Tibial artery (tissue), 4 donors: ENCODE data around the gene CAPZB.

Experiments used
- DNase-seq, 2 donors: peaks; one replicate each; pipeline ENCODE4 v3.0.0-alpha.2; 2019
- H3K27ac ChIP-seq, 2 donors: fragments of 200-600 bp; sonication (generic) in 1 of 2; 1 replicate in 1 of 2; 2 replicates in 1 of 2; pipeline ENCODE4 v1.5.1; 2018 to 2019; ENCODE audit warnings: mild to moderate bottlenecking in 1 of 2
- H3K27me3 ChIP-seq, 2 donors: fragments of 200-600 bp; sonication (generic) in 1 of 2; one replicate each; pipeline versions ENCODE4 v1.5.1 to v1.6.0; 2016 to 2019
- H3K36me3 ChIP-seq, 3 donors: fragments of 200-600 bp; sonication (generic) in 2 of 3; one replicate each; pipeline ENCODE4 v1.5.1; 2016 to 2019; ENCODE audit warnings: mild to moderate bottlenecking in 2 of 3
- H3K4me1 ChIP-seq, 4 donors: fragments of 200-600 bp; sonication (generic) in 2 of 4; 1 replicate in 3 of 4; 2 replicates in 1 of 4; pipeline ENCODE4 v1.5.1; 2016 to 2019
- H3K4me3 ChIP-seq, 2 donors: fragments of 200-600 bp; sonication (generic) in 1 of 2; 1 replicate in 1 of 2; 2 replicates in 1 of 2; pipeline ENCODE4 v1.5.1; 2018 to 2019; ENCODE audit warnings: mild to moderate bottlenecking in 2 of 2
- H3K9me3 ChIP-seq, 3 donors: fragments of 200-600 bp; sonication (generic) in 1 of 3; one replicate each; pipeline ENCODE4 v1.5.1; 2016 to 2019
- intact Hi-C: fragments of 100-400 bp; cut with DNase I; formaldehyde crosslinking; loops from one replicate; pipeline ENCODE4 v1.15.0; 2023; ENCODE audit warnings: low total_unique reads
- TF ChIP-seq, protein P1 (sequence below), 2 experiments: fragments of 200-600 bp in 1 of 2; fragments of 450-650 bp in 1 of 2; IDR thresholded peaks; one replicate each; pipeline ENCODE4 v1.5.1; 2017 to 2019; ENCODE audit warnings: antibody characterized with exemption in 2 of 2, mild to moderate bottlenecking in 1 of 2, moderate library complexity in 1 of 2

Gene CAPZB

DNA sequence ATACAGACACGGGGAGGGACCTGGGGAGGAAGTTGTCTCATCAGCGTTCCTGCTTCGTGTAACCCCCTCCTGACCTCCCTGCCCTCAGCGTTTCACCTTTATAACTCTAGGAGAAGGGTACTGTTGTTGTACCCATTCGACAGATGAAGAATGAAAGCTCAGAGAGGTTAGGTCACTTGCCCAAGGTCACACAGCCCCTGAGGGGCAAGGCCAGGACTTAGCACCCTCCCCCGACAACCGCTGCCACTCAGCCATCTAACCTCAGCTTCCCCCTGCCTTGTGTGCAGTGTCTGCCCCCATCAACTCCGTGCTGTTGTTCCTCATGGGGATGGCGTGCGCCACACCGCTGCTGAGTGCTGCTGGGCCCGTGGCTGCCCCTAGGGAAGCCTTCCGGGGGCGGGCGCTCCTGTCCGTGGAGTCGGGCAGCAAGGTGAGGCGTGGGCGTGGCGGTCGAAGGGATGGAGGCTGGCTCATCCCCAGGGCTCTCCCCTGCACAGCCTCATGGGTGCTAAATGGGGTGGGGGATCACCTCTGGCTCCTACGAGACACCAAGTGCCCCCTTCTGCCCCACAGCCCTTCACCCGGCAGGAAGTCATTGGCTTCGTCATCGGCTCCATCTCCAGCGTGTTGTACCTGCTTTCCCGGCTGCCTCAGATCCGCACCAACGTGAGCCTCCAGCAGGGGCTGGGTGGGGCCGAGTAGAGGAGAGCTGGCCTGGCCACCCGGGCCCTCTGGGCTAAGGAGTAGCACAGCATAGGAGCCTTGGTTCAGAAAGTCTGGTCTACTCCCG lies 159.2 kb downstream of the CAPZB start:
- intact Hi-C loops = no loop called here
- H3K4me1 ChIP-seq = no peaks in the 10 kb centered on the region
- no peak overlapping the region for H3K4me3 ChIP-seq
- H3K36me3 ChIP-seq = peaks cover 22 to 94% (median 63%) of the 10 kb centered on the region in 3 donors
- no peaks in the 10 kb centered on the region for H3K27me3 ChIP-seq
- no peak for DNase-seq
- TF ChIP-seq, protein P1, sequence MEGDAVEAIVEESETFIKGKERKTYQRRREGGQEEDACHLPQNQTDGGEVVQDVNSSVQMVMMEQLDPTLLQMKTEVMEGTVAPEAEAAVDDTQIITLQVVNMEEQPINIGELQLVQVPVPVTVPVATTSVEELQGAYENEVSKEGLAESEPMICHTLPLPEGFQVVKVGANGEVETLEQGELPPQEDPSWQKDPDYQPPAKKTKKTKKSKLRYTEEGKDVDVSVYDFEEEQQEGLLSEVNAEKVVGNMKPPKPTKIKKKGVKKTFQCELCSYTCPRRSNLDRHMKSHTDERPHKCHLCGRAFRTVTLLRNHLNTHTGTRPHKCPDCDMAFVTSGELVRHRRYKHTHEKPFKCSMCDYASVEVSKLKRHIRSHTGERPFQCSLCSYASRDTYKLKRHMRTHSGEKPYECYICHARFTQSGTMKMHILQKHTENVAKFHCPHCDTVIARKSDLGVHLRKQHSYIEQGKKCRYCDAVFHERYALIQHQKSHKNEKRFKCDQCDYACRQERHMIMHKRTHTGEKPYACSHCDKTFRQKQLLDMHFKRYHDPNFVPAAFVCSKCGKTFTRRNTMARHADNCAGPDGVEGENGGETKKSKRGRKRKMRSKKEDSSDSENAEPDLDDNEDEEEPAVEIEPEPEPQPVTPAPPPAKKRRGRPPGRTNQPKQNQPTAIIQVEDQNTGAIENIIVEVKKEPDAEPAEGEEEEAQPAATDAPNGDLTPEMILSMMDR (IDR thresholded peaks at IDR 0.05) = no peak
- H3K27ac ChIP-seq = no peak overlapping the region
- no peaks in the 10 kb centered on the region for H3K9me3 ChIP-seq

DNA sequence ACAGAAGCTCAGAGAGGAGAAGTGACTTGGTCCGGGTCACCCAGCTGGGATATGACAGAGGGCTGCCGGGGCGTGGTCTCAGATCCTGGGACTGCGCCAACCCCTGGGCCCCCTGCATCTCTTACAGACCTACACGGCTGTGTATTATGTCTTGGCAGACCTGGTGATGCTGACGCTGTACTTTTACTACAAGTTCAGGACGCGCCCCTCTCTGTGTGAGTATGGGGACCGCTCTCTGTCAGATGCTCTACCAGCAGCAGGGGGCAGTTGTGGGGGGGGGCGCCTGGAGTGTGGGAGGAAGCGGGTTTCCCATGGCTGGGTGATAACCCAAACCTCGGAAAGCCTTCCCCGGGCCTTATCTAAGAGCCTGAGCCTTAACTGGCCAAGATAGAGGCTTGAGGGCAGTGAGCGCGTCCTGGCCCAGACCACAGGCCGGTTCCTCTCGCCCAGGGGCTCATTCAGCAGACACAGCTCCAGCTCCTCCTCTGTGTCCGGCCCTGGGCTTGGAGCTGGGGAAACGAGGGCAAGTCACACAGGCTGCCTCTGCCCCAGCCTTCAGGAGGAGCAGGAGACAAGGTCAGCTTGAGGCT lies 159.9 kb downstream of the CAPZB start:
- H3K36me3 ChIP-seq = peaks cover 22 to 90% (median 63%) of the 10 kb centered on the region in 3 donors
- no peak for DNase-seq
- intact Hi-C loops = no loop called here
- no peaks in the 10 kb centered on the region for H3K4me1 ChIP-seq
- TF ChIP-seq, protein P1 (IDR thresholded peaks at IDR 0.05) = no peak
- no peak overlapping the region for H3K27ac ChIP-seq
- H3K27me3 ChIP-seq = no peaks in the 10 kb centered on the region
- H3K9me3 ChIP-seq = no peaks in the 10 kb centered on the region
- H3K4me3 ChIP-seq = no peak overlapping the region

DNA sequence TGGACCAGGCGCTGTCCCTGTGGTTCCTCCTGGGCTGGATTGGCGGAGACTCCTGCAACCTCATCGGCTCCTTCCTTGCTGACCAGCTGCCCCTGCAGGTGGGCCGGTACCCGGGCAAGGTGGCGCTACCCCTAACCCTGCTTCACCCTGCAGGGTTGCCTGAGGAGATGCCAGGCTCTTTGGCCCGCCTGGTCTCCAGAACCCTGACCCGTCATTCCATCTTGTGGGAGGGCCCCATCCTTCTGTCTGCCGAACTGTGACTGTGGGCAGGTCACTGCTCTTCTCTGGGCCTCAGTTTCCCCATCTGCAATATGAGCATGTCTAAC lies 160.7 kb downstream of the CAPZB start:
- intact Hi-C loops = no loop called here
- peaks cover 22 to 89% (median 63%) of the 10 kb centered on the region in 3 donors for H3K36me3 ChIP-seq

DNA sequence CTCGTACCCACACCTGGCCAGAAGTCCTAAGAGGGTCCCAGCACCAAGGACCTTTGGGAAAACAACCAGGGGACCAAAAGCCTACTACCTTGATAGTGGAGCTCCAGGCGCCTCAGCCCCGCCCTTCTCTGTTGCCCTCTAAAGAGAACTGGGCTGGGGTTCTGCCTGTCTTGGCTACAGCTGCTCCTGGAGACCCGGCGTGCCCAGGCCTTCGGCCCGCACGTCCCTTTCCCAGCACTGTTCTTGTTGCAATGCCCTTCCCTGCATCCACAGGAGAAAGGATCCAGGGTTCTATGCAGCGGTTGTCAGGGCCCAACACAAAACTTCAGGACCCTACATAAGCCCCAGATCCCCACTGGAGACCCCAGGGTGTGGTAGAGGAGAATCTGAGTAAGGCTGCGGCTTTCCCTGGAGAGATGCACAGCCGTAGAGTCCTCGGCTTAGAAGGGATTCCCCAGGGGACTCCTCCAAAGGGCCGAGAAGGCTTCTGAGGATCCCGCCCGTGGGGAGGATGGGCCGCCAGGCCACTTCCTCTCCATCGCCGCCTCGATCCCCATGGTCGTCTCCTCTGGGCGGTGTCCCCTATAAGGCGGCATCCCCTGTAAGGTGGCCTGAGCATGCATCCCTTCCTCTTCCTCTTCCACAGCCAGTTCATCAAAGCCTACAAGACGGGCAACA lies 161.2 kb downstream of the CAPZB start:
- Histone ChIP-seq H3K27ac (no peak overlapping the region), H3K27me3 (no peaks in the 10 kb centered on the region), H3K9me3 (no peaks in the 10 kb centered on the region), H3K4me3 (no peak overlapping the region), H3K36me3 (peaks cover 22 to 89% (median 63%) of the 10 kb centered on the region in 3 donors), H3K4me1 (no peaks in the 10 kb centered on the region)
- DNase-seq = no peak
- intact Hi-C loops = no loop called here
- TF ChIP-seq, protein P1 (IDR thresholded peaks at IDR 0.05) = no peak

More for the DNA sequence above, 160.7 kb downstream of the CAPZB start:
- Histone ChIP-seq H3K4me3 (no peak overlapping the region), H3K27me3 (no peaks in the 10 kb centered on the region), H3K27ac (no peak overlapping the region), H3K4me1 (no peaks in the 10 kb centered on the region), H3K9me3 (no peaks in the 10 kb centered on the region)
- no peak for DNase-seq
- TF ChIP-seq, protein P1 (IDR thresholded peaks at IDR 0.05) = no peak

DNA sequence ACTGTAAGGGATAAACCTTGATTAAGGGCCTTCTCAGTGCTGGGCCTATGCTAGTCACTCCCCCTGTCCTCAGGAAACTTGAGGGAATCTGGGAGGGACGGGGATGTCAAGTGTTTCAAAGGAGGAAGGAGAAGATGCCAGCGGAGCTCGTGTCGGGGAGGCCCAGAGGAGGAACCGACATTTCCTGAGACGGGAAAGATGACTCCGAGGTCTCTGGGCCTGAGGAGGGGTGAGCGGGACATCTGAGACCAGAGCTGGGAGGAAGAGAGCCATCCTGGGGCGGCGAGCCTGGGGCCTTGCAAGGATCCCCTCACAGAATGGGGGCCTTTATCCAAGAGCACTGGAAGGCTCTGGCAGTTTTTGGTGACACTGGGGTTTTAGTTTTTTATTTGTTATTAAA lies 162.9 kb downstream of the CAPZB start:
- peak in 1 of 2 donors; percentile 59 for DNase-seq
- Histone ChIP-seq H3K4me1 (no peaks in the 10 kb centered on the region), H3K27me3 (no peaks in the 10 kb centered on the region), H3K27ac (no peak overlapping the region), H3K36me3 (peaks cover 22 to 87% (median 55%) of the 10 kb centered on the region in 3 donors), H3K9me3 (no peaks in the 10 kb centered on the region), H3K4me3 (no peak overlapping the region)
- TF ChIP-seq, protein P1 (IDR thresholded peaks at IDR 0.05) = no peak
- intact Hi-C loops = no loop called here
